Common myeloid progenitor, CD34-positive (primary cell): ENCODE data around the gene CCDC47.

ENCODE experiments used
- CTCF ChIA-PET: fragments of 350-600 bp; sonication (Branson Sonifier 250); formaldehyde crosslinking; loops from one replicate; lab custom pipeline; 2021; ENCODE audit warnings: antibody characterized with exemption; lab: Charles Lee
- POLR2A ChIA-PET: fragments of 350-600 bp; sonication (Branson Sonifier 250); formaldehyde crosslinking; loops from one replicate; lab custom pipeline; 2021; ENCODE audit warnings: antibody characterized with exemption; lab: Charles Lee
- DNase-seq, 3 donors: peaks; one replicate each; pipeline versions ENCODE4 v3.0.0 to v3.0.0-alpha.2; 2013
- H3K27ac ChIP-seq, 2 experiments: 1 replicate in 1 of 2; 2 replicates in 1 of 2; pipeline ENCODE4 v1.7.0; 2013; ENCODE audit warnings: inconsistent platforms in 2 of 2, low read length in 2 of 2, mild to moderate bottlenecking in 2 of 2, low read depth in 1 of 2, moderate library complexity in 1 of 2; ENCODE audit not compliant: severe bottlenecking in 2 of 2, insufficient read depth in 1 of 2, poor library complexity in 1 of 2
- H3K27me3 ChIP-seq, 5 experiments: replicated peaks in 2 of 5; 1 replicate in 3 of 5; 2 replicates in 2 of 5; pipeline versions ENCODE4 v1.6.1 to v1.7.0; 2013; ENCODE audit warnings: low read length in 4 of 5, mild to moderate bottlenecking in 2 of 5, moderate library complexity in 2 of 5, inconsistent platforms in 1 of 5; ENCODE audit not compliant: insufficient read depth in 5 of 5, control insufficient read depth in 4 of 5
- H3K36me3 ChIP-seq, 4 experiments: 1 replicate in 2 of 4; 2 replicates in 2 of 4; pipeline versions ENCODE4 v1.6.1 to v1.7.0; 2013; ENCODE audit warnings: low read length in 3 of 4, control low read depth in 1 of 4, mild to moderate bottlenecking in 1 of 4; ENCODE audit not compliant: control insufficient read depth in 4 of 4, insufficient read depth in 4 of 4
- H3K4me1 ChIP-seq, 4 experiments: 1 replicate in 3 of 4; 2 replicates in 1 of 4; pipeline versions ENCODE4 v1.6.1 to v1.7.1; 2013; ENCODE audit warnings: low read length in 3 of 4, mild to moderate bottlenecking in 3 of 4, control low read depth in 1 of 4, inconsistent platforms in 1 of 4, moderate library complexity in 1 of 4; ENCODE audit not compliant: control insufficient read depth in 4 of 4, insufficient read depth in 4 of 4; ENCODE audit errors: control extremely low read depth in 1 of 4
- H3K4me3 ChIP-seq, 7 experiments: 1 replicate in 4 of 7; 2 replicates in 3 of 7; pipeline versions ENCODE4 v1.5.1 to v1.7.0; 2013; ENCODE audit warnings: mild to moderate bottlenecking in 7 of 7, low read length in 6 of 7, moderate library complexity in 6 of 7, inconsistent platforms in 2 of 7, low read depth in 2 of 7, control low read depth in 1 of 7; ENCODE audit not compliant: insufficient read depth in 4 of 7, control insufficient read depth in 1 of 7; ENCODE audit errors: extremely low read depth in 1 of 7
- H3K9me3 ChIP-seq, 5 experiments: 1 replicate in 4 of 5; 2 replicates in 1 of 5; pipeline versions ENCODE4 v1.6.1 to v1.7.1; 2013; ENCODE audit warnings: low read length in 4 of 5, mild to moderate bottlenecking in 2 of 5, inconsistent platforms in 1 of 5, low read depth in 1 of 5, moderate library complexity in 1 of 5; ENCODE audit not compliant: control insufficient read depth in 4 of 5, insufficient read depth in 2 of 5; ENCODE audit errors: control extremely low read depth in 1 of 5
- WGBS: methylation state at CpG from one replicate; pipeline ENCODE4 v1.1.5; 2013; ENCODE audit not compliant: insufficient coverage; 5-methylcytosine and 5-hydroxymethylcytosine counted together

The CCDC47 gene

DNA sequence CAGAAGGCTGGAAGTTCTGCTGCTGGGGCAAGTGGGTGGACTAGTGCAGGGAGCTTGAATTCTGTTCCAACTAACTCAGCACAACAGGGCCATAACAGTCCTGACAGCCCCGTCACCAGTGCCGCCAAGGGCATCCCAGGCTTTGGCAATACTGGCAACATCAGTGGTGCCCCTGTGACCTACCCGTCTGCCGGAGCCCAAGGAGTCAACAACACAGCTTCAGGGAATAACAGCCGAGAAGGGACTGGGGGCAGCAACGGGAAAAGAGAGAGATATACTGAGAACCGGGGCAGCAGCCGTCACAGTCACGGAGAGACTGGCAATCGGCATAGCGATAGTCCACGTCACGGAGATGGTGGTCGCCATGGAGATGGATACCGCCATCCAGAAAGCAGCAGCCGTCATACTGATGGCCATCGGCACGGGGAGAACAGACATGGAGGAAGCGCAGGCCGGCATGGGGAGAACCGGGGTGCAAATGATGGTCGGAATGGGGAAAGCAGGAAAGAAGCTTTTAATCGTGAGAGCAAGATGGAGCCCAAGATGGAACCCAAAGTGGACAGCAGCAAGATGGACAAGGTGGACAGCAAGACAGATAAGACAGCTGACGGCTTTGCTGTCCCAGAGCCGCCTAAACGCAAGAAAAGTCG, 44.5 kb upstream of the CCDC47 start:
- WGBS, result 97% methylated on average over 27 of the region's 27 CpGs
- no peaks in the 10 kb centered on the region for H3K9me3 ChIP-seq
- H3K4me1 ChIP-seq, result peaks cover 0 to 8% (median 2%) of the 10 kb centered on the region in 4 experiments
- no peak overlapping the region for H3K4me3 ChIP-seq
- H3K27me3 ChIP-seq, result no peaks in the 10 kb centered on the region
- CTCF ChIA-PET, result interaction anchor here (0.9 to 1.3 kb wide), 3 partner anchors 13 to 18 kb away, joined by 3 to 4 read pairs (median 3); no protein-coding TSS in a partner anchor
- peaks cover 38 to 97% (median 81%) of the 10 kb centered on the region in 4 experiments for H3K36me3 ChIP-seq
- no peak overlapping the region for H3K27ac ChIP-seq
- DNase-seq, result no peak
- POLR2A ChIA-PET, result interaction anchor here (0.5 kb wide), 1 partner anchor 48 kb away, joined by 3 read pairs; no protein-coding TSS in a partner anchor

DNA sequence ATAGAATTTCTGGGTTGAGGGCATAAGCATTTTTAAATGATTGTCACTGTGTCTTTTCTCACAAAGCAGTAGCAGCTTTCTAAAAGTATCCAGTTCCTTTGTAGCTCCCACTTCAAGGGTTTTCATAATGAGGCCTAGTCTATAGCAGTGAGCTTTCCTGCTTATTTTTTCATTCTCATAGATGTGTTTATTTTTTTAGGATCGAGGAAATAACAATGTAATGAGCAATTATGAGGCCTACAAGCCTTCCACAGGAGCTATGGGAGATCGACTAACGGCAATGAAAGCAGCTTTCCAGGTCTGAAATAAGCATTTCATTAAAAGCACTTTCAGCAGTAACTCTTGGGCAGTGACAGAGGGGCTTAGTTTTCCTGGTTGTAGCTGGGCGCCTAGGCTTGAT, 43.3 kb upstream of the CCDC47 start:
- no peak for DNase-seq
- H3K27ac ChIP-seq, result no peak overlapping the region
- no peak overlapping the region for H3K4me3 ChIP-seq
- H3K4me1 ChIP-seq, result peaks cover 0 to 8% (median 2%) of the 10 kb centered on the region in 4 experiments
- WGBS, result 100% methylated on average over 1 of the region's 4 CpGs
- H3K36me3 ChIP-seq, result peaks cover 38 to 96% (median 81%) of the 10 kb centered on the region in 4 experiments
- ChIA-PET POLR2A (interaction anchor here (0.8 kb wide), 1 partner anchor 9 kb away, joined by 3 read pairs; no protein-coding TSS in a partner anchor), CTCF (interaction anchor here (1.2 to 1.3 kb wide), 2 partner anchors 9 to 36 kb away, joined by 4 to 5 read pairs; no protein-coding TSS in a partner anchor)
- no peaks in the 10 kb centered on the region for H3K9me3 ChIP-seq
- no peaks in the 10 kb centered on the region for H3K27me3 ChIP-seq

- ChIA-PET CTCF (interaction anchor here (1.2 to 1.4 kb wide), 3 partner anchors 9 to 36 kb away, joined by 3 to 5 read pairs (median 4); no protein-coding TSS in a partner anchor), POLR2A (no interaction called here)
- Histone ChIP-seq H3K9me3 (no peaks in the 10 kb centered on the region), H3K4me3 (no peak overlapping the region), H3K27ac (no peak overlapping the region), H3K4me1 (peaks cover 0 to 8% (median 2%) of the 10 kb centered on the region in 4 experiments), H3K27me3 (no peaks in the 10 kb centered on the region), H3K36me3 (peaks cover 36 to 96% (median 82%) of the 10 kb centered on the region in 4 experiments)
- 100% methylated on average over 2 of the region's 2 CpGs for WGBS
- DNase-seq, result no peak
These were observed 42.7 kb upstream of the CCDC47 start for GRCh38 chr17:63816123-63816522.

- no peaks in the 10 kb centered on the region for H3K4me1 ChIP-seq
- POLR2A ChIA-PET, result interaction anchor here (0.8 kb wide), 1 partner anchor 18 kb away, joined by 3 read pairs; no protein-coding TSS in a partner anchor
- CTCF ChIA-PET, result interaction anchor here (1.0 to 2.2 kb wide), 4 partner anchors 11 to 29 kb away, joined by 3 to 9 read pairs (median 5); no protein-coding TSS in a partner anchor
- no peaks in the 10 kb centered on the region for H3K27me3 ChIP-seq
- H3K36me3 ChIP-seq, result peaks cover 31 to 91% (median 70%) of the 10 kb centered on the region in 4 experiments
- H3K9me3 ChIP-seq, result no peaks in the 10 kb centered on the region
- WGBS, result no CpG with 5 or more reads among the region's 9 CpGs
- H3K27ac ChIP-seq, result no peak overlapping the region
- DNase-seq, result no peak
- H3K4me3 ChIP-seq, result no peak overlapping the region
These were observed 36.6 kb upstream of the CCDC47 start for GRCh38 chr17:63809970-63810369.

DNA sequence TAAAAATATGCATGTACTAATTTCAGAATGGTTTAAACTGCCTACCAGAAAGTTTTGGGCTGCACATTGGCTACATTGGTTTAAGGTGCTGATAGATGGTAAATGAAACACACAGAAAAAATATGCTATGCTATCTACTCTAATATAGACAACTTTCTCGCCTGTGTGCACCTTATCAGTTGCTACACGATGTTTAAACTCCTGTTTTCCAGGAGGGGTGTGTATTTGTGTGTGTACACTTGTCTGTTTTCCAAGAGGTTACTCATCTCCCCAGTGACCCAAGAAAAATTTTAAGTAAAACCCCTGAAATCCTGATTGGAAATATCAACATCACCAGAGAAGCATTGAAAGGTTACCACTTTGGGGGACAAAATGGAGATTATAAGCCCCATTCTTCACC, 32.2 kb upstream of the CCDC47 start:
- Histone ChIP-seq H3K27ac (no peak overlapping the region), H3K27me3 (no peaks in the 10 kb centered on the region), H3K36me3 (peaks cover 19 to 85% (median 54%) of the 10 kb centered on the region in 4 experiments), H3K4me1 (no peaks in the 10 kb centered on the region), H3K9me3 (no peaks in the 10 kb centered on the region), H3K4me3 (no peak overlapping the region)
- ChIA-PET CTCF (interaction anchor here (1.2 to 1.7 kb wide), 2 partner anchors 23 to 29 kb away, joined by 4 to 6 read pairs; no protein-coding TSS in a partner anchor), POLR2A (no interaction called here)
- no peak for DNase-seq
- WGBS, result no CpG with 5 or more reads among the region's 2 CpGs

- Histone ChIP-seq H3K27ac (no peak overlapping the region), H3K27me3 (no peaks in the 10 kb centered on the region), H3K4me1 (no peaks in the 10 kb centered on the region), H3K36me3 (peaks cover 15 to 85% (median 55%) of the 10 kb centered on the region in 4 experiments), H3K9me3 (no peaks in the 10 kb centered on the region), H3K4me3 (no peak overlapping the region)
- no peak for DNase-seq
- WGBS, result no CpG with 5 or more reads among the region's 1 CpG
- ChIA-PET POLR2A (interaction anchor here (0.7 to 1.2 kb wide), 3 partner anchors 10 to 54 kb away, joined by 3 read pairs; no protein-coding TSS in a partner anchor), CTCF (interaction anchor here (0.9 to 1.7 kb wide), 6 partner anchors 10 to 62 kb away, joined by 3 to 6 read pairs (median 4); no protein-coding TSS in a partner anchor)
These were observed 30.9 kb upstream of the CCDC47 start for GRCh38 chr17:63804328-63804727.

- Histone ChIP-seq H3K27me3 (no peaks in the 10 kb centered on the region), H3K4me1 (no peaks in the 10 kb centered on the region), H3K27ac (no peak overlapping the region), H3K36me3 (peaks cover 14 to 84% (median 58%) of the 10 kb centered on the region in 4 experiments), H3K4me3 (no peak overlapping the region), H3K9me3 (no peaks in the 10 kb centered on the region)
- DNase-seq, result no peak
- 100% methylated on average over 1 of the region's 1 CpG for WGBS
- POLR2A ChIA-PET, result no interaction called here
- CTCF ChIA-PET, result interaction anchor here (1.7 kb wide), 1 partner anchor 34 kb away, joined by 3 read pairs; no protein-coding TSS in a partner anchor
These were observed 27.4 kb upstream of the CCDC47 start for GRCh38 chr17:63800783-63801182.
